Stimulated activated CD8-positive, alpha-beta memory T cell treated with anti-CD3 and anti-CD28 coated beads, Interleukin-7, amount 100 ng/mL, for 4 hours (primary cell): Measurements from ENCODE around the gene MIS12.

Source experiments
- DNase-seq, 2 donors: peaks; one replicate each; pipeline ENCODE4 v3.0.0-alpha.2; 2020; ENCODE audit warnings: low read depth in 2 of 2

MIS12 gene

DNA sequence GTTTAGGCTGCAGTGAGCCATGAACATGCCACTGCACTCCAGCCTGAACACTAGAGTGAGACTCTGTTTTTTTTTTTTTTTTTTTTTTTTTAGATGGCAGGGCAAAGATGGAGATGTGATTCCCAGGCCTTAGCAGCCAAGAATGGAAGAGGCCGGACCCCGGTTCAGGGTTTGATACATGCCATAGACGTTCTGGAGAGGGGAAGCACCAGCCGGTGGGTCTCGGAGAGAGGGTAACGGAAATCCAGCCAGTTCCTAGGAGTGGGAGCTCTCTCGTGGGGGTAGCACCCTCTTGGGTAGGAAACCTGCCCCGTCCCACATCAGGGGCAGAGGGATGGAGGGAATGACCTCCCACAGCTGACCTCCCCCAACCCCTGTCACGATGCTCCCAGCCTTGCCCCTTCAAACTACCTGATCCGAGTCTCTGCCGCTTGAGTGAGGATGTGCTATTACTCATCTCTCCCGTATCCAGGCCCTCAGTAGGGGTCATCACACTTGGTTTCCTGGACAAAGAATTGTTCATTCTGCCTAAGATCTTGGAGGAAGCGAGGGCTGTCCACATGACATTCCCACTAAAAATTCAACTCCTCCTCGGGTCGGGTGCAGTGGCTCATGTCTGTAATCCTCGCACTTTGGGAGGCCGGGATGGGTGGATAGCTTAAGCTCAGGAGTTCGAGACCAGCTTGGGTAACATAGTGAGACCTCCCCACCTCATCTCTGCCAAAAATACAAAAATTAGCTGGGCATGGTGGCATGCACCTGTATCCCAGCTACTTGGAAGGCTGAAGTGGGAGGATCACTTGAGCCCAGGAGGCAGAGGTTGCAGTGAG lies 47.3 kb downstream of the MIS12 start:
- DNase-seq, result no peak

DNA sequence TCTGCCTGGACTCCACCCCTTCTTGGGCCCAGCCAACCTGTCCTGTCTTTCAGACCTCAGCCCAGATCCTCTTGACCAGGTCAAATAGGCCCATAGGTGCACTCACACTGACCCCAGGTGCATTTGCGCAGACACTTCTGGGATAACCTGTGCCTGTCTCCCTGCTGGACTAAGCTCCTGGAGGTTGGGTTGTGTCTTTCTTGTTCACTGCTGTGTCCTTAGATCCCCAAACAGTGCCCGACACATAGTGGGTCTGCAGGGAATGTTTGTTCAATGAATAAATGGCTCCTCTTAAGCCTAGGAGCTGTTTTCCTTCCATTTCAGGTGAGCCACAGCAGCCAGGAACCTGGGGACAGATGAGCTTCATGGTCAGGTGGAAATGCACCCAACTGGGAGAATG lies 49.1 kb downstream of the MIS12 start:
- no peak for DNase-seq

DNA sequence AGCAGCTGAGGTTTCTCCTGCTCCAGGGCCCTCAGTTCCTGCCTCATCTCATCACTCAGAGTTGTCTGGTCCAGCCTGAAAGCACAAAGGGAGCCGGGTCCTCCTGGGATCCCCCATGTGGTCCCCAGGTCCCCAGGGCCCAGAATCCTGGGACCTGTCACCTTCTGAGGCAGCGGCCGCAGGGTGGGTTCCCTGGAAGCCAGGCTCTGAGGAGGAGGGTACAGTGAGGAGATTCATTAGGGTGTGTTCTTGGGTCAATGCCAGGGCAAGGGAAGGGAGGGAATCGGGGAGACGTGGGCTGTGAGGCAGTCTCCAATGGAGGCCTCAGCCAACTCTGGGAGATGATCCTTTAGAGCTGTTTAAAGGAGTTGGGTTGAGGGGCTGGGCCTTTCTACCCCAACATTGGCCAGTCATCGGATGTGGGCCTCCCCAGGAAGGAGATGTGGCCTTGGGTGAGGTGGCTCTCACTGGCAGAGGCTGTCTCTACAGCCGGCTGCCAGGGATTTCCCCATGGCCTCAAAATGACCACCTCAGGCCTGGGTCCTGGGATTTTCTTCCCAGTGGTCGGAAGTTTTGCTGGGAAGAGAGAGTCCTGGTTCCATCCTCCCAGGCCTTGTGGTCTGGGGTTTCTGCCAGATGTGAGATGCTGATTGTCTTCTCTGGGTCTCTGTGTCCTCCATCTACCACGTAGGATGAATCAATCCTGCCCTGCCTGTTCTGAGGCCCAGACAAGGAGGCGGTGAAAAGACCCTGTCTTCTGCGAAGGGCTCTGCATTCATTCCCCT lies 50.7 kb downstream of the MIS12 start:
- no peak for DNase-seq

DNA sequence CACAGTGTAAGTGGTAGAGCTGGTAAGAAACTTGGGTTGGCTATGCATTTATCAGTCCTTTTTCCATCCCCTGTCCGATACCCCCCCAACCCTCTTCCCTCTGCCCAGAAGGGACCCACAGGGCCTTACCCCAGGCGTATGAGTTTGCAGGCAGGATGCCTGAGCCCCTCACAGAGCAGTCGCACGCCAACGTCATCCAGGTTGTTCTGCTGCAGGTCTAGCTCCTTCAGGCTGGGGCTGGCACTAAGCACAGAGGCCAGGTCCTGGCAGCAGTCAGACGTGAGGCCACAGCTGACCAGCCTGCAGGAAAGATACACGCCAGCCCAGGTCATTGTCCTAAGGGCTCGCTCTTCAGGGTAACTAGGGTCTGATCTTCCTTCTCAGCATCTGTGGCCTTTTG lies 52.9 kb downstream of the MIS12 start:
- no peak for DNase-seq

DNA sequence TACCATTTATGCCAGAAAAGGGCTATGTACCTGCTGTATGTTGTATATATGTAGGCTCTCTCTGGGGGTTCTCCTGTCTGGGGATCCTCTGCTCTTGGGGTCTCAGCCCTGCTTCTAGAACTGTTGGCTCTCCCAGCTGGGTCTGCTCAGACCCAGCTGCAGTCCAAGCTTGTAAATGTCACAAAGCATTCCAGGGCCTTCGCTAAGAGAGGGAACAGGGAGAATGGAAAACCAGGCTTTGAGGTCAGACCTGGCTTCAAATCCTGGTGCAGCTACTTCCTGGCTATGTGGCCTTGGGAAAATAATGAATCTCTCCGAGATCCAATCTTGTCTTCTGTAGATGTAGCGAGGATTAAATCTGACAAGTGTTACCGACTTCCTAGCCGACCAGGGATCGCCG lies 54.0 kb downstream of the MIS12 start:
- DNase-seq, result no peak
